SK-N-SH (cell line): Measurements from ENCODE around the gene IQSEC1. TPM values are rescaled to one million over a fixed set of nuclear protein-coding genes. Genes with fewer than 3 reads are reported as not detected.

Source experiments
- CTCF ChIA-PET: fragments of 300-600, 350-600 bp; formaldehyde crosslinking; extraction: SDS; loops from one replicate; lab custom pipeline; 2021; lab: Yijun Ruan, JAX
- POLR2A ChIA-PET: fragments of 350-600 bp; sonication (Branson Sonifier 250); formaldehyde crosslinking; extraction: SDS; loops from one replicate; lab custom pipeline; 2020; ENCODE audit warnings: antibody characterized with exemption, inconsistent platforms; lab: Yijun Ruan, JAX
- DNase-seq: peaks from one replicate; pipeline ENCODE4 v3.0.0; 2012
- H2AFZ ChIP-seq: fragments of 200-600 bp; sonication (generic); 2 replicates; pipeline ENCODE4 v1.8.1; 2016; ENCODE audit warnings: antibody characterized with exemption, mild to moderate bottlenecking, low read depth
- H3F3A ChIP-seq: fragments of 200-600 bp; sonication (generic); replicated peaks from 2 replicates; pipeline ENCODE3; 2016; ENCODE audit warnings: antibody characterized with exemption, mild to moderate bottlenecking; ENCODE audit not compliant: insufficient read depth
- H3K27ac ChIP-seq, 2 experiments: fragments of 200-500 bp in 1 of 2; fragments of 200-600 bp in 1 of 2; sonication (Bioruptor generic) in 1 of 2; sonication (generic), shearing (Covaris generic) in 1 of 2; 2 replicates each; pipeline versions ENCODE4 v1.5.1 to v1.6.1; 2014 to 2016; ENCODE audit warnings: low read depth in 2 of 2, inconsistent platforms in 1 of 2, low read length in 1 of 2, mild to moderate bottlenecking in 1 of 2, mixed read lengths in 1 of 2
- H3K27me3 ChIP-seq: fragments of 200-600 bp; sonication (generic), shearing (Covaris generic); 2 replicates; pipeline ENCODE4 v1.6.1; 2016; ENCODE audit warnings: mixed run types; ENCODE audit not compliant: insufficient read depth
- H3K36me3 ChIP-seq, 2 experiments: fragments of 200-500 bp in 1 of 2; fragments of 200-600 bp in 1 of 2; sonication (Bioruptor generic) in 1 of 2; sonication (generic) in 1 of 2; replicated peaks in 1 of 2; 2 replicates each; pipeline versions ENCODE3 to v1.5.1; 2014 to 2016; ENCODE audit warnings: low read length in 1 of 2, mild to moderate bottlenecking in 1 of 2; ENCODE audit not compliant: insufficient read depth in 2 of 2, control insufficient read depth in 1 of 2
- H3K4me1 ChIP-seq, 2 experiments: fragments of 200-500 bp in 1 of 2; fragments of 200-600 bp in 1 of 2; sonication (Bioruptor generic) in 1 of 2; sonication (generic), shearing (Covaris generic) in 1 of 2; 2 replicates each; pipeline versions ENCODE4 v1.5.1 to v1.6.1; 2014 to 2016; ENCODE audit warnings: low read depth in 1 of 2, low read length in 1 of 2, mixed run types in 1 of 2; ENCODE audit not compliant: insufficient read depth in 2 of 2, control insufficient read depth in 1 of 2
- H3K4me2 ChIP-seq: fragments of 200-600 bp; sonication (generic), shearing (Covaris generic); 2 replicates; pipeline ENCODE4 v1.6.1; 2017; ENCODE audit warnings: mixed run types
- H3K4me3 ChIP-seq, 2 experiments: fragments of 200-500 bp in 1 of 2; fragments of 200-600 bp in 1 of 2; sonication (Bioruptor generic) in 1 of 2; sonication (generic), shearing (Covaris generic) in 1 of 2; 2 replicates each; pipeline versions ENCODE4 v1.5.1 to v1.8.1; 2014 to 2016; ENCODE audit warnings: low read depth in 2 of 2, inconsistent platforms in 1 of 2, low read length in 1 of 2, mild to moderate bottlenecking in 1 of 2, mixed read lengths in 1 of 2, moderate library complexity in 1 of 2
- H3K79me2 ChIP-seq: fragments of 200-600 bp; sonication (generic); 2 replicates; pipeline ENCODE4 v1.8.1; 2017; ENCODE audit warnings: mild to moderate bottlenecking; ENCODE audit not compliant: insufficient read depth
- H3K9ac ChIP-seq: fragments of 200-600 bp; sonication (generic); 2 replicates; pipeline ENCODE4 v1.6.1; 2017; ENCODE audit warnings: mixed run types
- H3K9me2 ChIP-seq: fragments of 200-600 bp; sonication (generic); 2 replicates; pipeline ENCODE4 v1.6.1; 2017; ENCODE audit warnings: mixed run types
- H3K9me3 ChIP-seq: fragments of 200-600 bp; sonication (generic); 2 replicates; pipeline ENCODE4 v1.6.1; 2017; ENCODE audit warnings: mixed run types, mild to moderate bottlenecking, moderate library complexity
- H4K20me1 ChIP-seq: fragments of 200-600 bp; sonication (generic); 2 replicates; pipeline ENCODE4 v1.6.1; 2017; ENCODE audit warnings: mild to moderate bottlenecking, mixed run types; ENCODE audit not compliant: insufficient read depth
- CHD2 ChIP-seq: fragments of 150-350 bp; IDR thresholded peaks from 2 replicates; pipeline ENCODE4 v1.6.1; 2018; ENCODE audit warnings: low read length; ENCODE audit not compliant: partially characterized antibody
- EP300 ChIP-seq, 2 experiments: IDR thresholded peaks; 2 replicates each; pipeline versions ENCODE4 v1.4.0 to v1.6.1; 2012; ENCODE audit warnings: borderline replicate concordance in 1 of 2, low read depth in 1 of 2, low read length in 1 of 2
- GATA2 ChIP-seq: sonication (generic); formaldehyde crosslinking; IDR thresholded peaks from 2 replicates; pipeline ENCODE4 v1.5.0; 2020; ENCODE audit warnings: mild to moderate bottlenecking, missing genetic modification reagents
- IRF3 ChIP-seq: fragments of 150-350 bp; IDR thresholded peaks from 2 replicates; pipeline ENCODE4 v1.6.1; 2016; ENCODE audit warnings: mild to moderate bottlenecking, low read depth, low read length
- MEF2A ChIP-seq: IDR thresholded peaks from 2 replicates; pipeline ENCODE4 v1.4.0; 2012; ENCODE audit warnings: low read depth, borderline replicate concordance
- RAD21 ChIP-seq: IDR thresholded peaks from 2 replicates; pipeline ENCODE4 v1.6.1; 2012; ENCODE audit warnings: mild to moderate bottlenecking, low read length
- RFX5 ChIP-seq: IDR thresholded peaks from 2 replicates; pipeline ENCODE4 v1.6.1; 2012; ENCODE audit warnings: mild to moderate bottlenecking, improper control_type of control experiment, low read length
- RXRA ChIP-seq: IDR thresholded peaks from 2 replicates; pipeline ENCODE4 v1.4.0; 2012; ENCODE audit warnings: low read depth, mild to moderate bottlenecking, borderline replicate concordance
- SIN3A ChIP-seq: IDR thresholded peaks from 2 replicates; pipeline ENCODE4 v1.6.1; 2012; ENCODE audit warnings: low read depth, mild to moderate bottlenecking, low read length, moderate library complexity, borderline replicate concordance
- TCF12 ChIP-seq: IDR thresholded peaks from 2 replicates; pipeline ENCODE4 v1.4.0; 2012
- TEAD4 ChIP-seq: IDR thresholded peaks from 2 replicates; pipeline ENCODE4 v1.4.0; 2012; ENCODE audit warnings: mild to moderate bottlenecking, borderline replicate concordance; ENCODE audit not compliant: insufficient read depth
- ZBTB33 ChIP-seq: IDR thresholded peaks from 2 replicates; pipeline ENCODE4 v1.4.0; 2012; ENCODE audit warnings: low read depth, borderline replicate concordance
- WGBS: methylation state at CpG from one replicate; pipeline ENCODE4 v1.1.6; 2017; ENCODE audit warnings: low lambda C conversion rate; 5-methylcytosine and 5-hydroxymethylcytosine counted together
- polyA plus RNA-seq, 3 experiments: library from polyadenylated mRNA; depleted of rRNA; stranded (reverse); fragments of >200 nt; gene quantifications; 2 replicates each; pipeline ENCODE4 v1.2.3, GENCODE V29; 2012
- TF ChIP-seq, protein P1 (sequence below): IDR thresholded peaks from 2 replicates; pipeline ENCODE4; 2012

IQSEC1 gene
- polyA plus RNA-seq, 1 of the 3 experiments (the other 2 are of a cell fraction) = 6.2 TPM

GRCh38 chr3:12999147-13000140, 73.8 kb downstream of the IQSEC1 start:
- Histone ChIP-seq H3F3A (peaks cover 2% of the 10 kb centered on the region), H3K4me2 (no peak overlapping the region), H3K27ac (no peak overlapping the region), H3K4me3 (no peak overlapping the region), H3K27me3 (no peaks in the 10 kb centered on the region), H3K9me3 (no peaks in the 10 kb centered on the region), H3K9me2 (no peaks in the 10 kb centered on the region), H4K20me1 (no peaks in the 10 kb centered on the region), H3K4me1 (peaks cover 0 to 6% of the 10 kb centered on the region in 2 experiments; a peak in 1 of 4 replicates), H3K9ac (no peak overlapping the region), H3K79me2 (no peaks in the 10 kb centered on the region), H3K36me3 (no peaks in the 10 kb centered on the region), H2AFZ (no peak overlapping the region)
- ChIA-PET POLR2A (no interaction called here), CTCF (interaction anchor here (0.8 to 2.0 kb wide), 5 partner anchors 12 to 130 kb away, joined by 3 to 6 read pairs (median 4); no protein-coding TSS in a partner anchor)
- TF ChIP-seq RFX5 (no peak), IRF3 (no peak), EP300 (IDR thresholded peaks at IDR 0.05; ENCODE audit: borderline replicate concordance in 1 of 2, low read depth in 1 of 2, low read length in 1 of 2) (no peak), RAD21 (no peak), CHD2 (no peak), RXRA (no peak), ZBTB33 (no peak), MEF2A (no peak), TEAD4 (no peak), TCF12 (no peak), SIN3A (no peak), GATA2 (CRISPR knock-in tag) (no peak)
- TF ChIP-seq, protein P1, sequence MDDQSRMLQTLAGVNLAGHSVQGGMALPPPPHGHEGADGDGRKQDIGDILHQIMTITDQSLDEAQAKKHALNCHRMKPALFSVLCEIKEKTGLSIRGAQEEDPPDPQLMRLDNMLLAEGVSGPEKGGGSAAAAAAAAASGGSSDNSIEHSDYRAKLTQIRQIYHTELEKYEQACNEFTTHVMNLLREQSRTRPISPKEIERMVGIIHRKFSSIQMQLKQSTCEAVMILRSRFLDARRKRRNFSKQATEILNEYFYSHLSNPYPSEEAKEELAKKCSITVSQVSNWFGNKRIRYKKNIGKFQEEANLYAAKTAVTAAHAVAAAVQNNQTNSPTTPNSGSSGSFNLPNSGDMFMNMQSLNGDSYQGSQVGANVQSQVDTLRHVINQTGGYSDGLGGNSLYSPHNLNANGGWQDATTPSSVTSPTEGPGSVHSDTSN = no peak
- no peak for DNase-seq
- WGBS = 73% methylated on average over 14 of the region's 14 CpGs
